HL-60 (cell line): ENCODE data around the gene MYOCD.

Experiments used
- CTCF ChIP-seq: IDR thresholded peaks from one replicate; pipeline ENCODE4 v1.5.1; 2011; ENCODE audit warnings: low read length, control low read depth, inconsistent platforms; ENCODE audit not compliant: insufficient read depth
- GABPA ChIP-seq: IDR thresholded peaks from 2 replicates; pipeline ENCODE4 v1.6.1; 2012; ENCODE audit warnings: low read depth
- REST ChIP-seq: IDR thresholded peaks from 2 replicates; pipeline ENCODE4 v1.6.1; 2012; ENCODE audit warnings: low read depth; ENCODE audit not compliant: insufficient replicate concordance

- TF ChIP-seq CTCF (no peak), GABPA (no peak), REST (no peak)
Measured at GRCh38 chr17:12743046-12743445, 77.4 kb downstream of the MYOCD start.
